Gastrocnemius medialis (tissue), 4 donors: ENCODE results near the gene ADPRS.

Experiments
- CTCF ChIP-seq, 5 experiments: fragments of 450-650 bp in 3 of 5; fragments of 200-600 bp in 2 of 5; sonication (generic) in 2 of 5; IDR thresholded peaks in 4 of 5; conservative IDR thresholded peaks in 1 of 5; 1 replicate in 4 of 5; 2 replicates in 1 of 5; pipeline ENCODE4 v1.5.1; 2016 to 2019; ENCODE audit warnings: antibody characterized with exemption in 5 of 5, mild to moderate bottlenecking in 3 of 5, moderate library complexity in 3 of 5
- POLR2A ChIP-seq, 2 donors: fragments of 450-650 bp; IDR thresholded peaks; one replicate each; pipeline ENCODE4 v1.6.1; 2017; ENCODE audit warnings: antibody characterized with exemption in 2 of 2, mild to moderate bottlenecking in 2 of 2, moderate library complexity in 2 of 2

GRCh38 chr1:36094621-36095061 is 5.9 kb downstream of the ADPRS start:
- no peak for TF ChIP-seq POLR2A (IDR thresholded peaks at IDR 0.05)
- TF ChIP-seq CTCF (IDR thresholded peaks at IDR 0.05 in 4 of 5, conservative IDR thresholded peaks at IDR 0.05 in 1 of 5) = no peak
